ENCODE data around the gene TFRC.

- TF ChIP-seq POLR2A (IDR thresholded peaks at IDR 0.05) (no peak), CTCF (IDR thresholded peaks at IDR 0.05) (no peak), EP300 (IDR thresholded peaks at IDR 0.05) (no peak)
Measured at GRCh38 chr3:196024968-196025367, 56.9 kb downstream of the TFRC start.

Data from ovary (tissue), 3 donors.